BJ (cell line): ENCODE results near the gene COMMD6. TPM values are rescaled to one million over a fixed set of nuclear protein-coding genes. Genes with fewer than 3 reads are reported as not detected.

ENCODE experiments used
- CTCF ChIA-PET: fragments of 350-600 bp; formaldehyde crosslinking; extraction: SDS; loops from one replicate; lab custom pipeline; 2021; ENCODE audit warnings: antibody characterized with exemption, inconsistent platforms; lab: Yijun Ruan, JAX
- POLR2A ChIA-PET: fragments of 300-600 bp; sonication (Branson Sonifier 250); formaldehyde crosslinking; extraction: SDS; loops from one replicate; lab custom pipeline; 2021; ENCODE audit warnings: antibody characterized with exemption; lab: Charles Lee
- DNase-seq: peaks from one replicate; pipeline ENCODE4 v3.0.0-alpha.2; 2011; ENCODE audit warnings: low read depth
- H3K27me3 ChIP-seq: 2 replicates; pipeline ENCODE4 v1.6.0; 2011; ENCODE audit warnings: low read length; ENCODE audit not compliant: control insufficient read depth, insufficient read depth
- H3K36me3 ChIP-seq: 2 replicates; pipeline ENCODE4 v1.5.1; 2011; ENCODE audit warnings: low read length; ENCODE audit not compliant: control insufficient read depth, insufficient read depth
- H3K4me3 ChIP-seq: 2 replicates; pipeline ENCODE4 v1.5.1; 2011; ENCODE audit warnings: low read depth, mild to moderate bottlenecking, control low read depth, low read length
- CTCF ChIP-seq: IDR thresholded peaks from 2 replicates; pipeline ENCODE4 v1.5.1; 2011; ENCODE audit warnings: low read depth, mild to moderate bottlenecking, control low read depth, inconsistent platforms, low read length, moderate library complexity; ENCODE audit not compliant: insufficient read depth
- polyA plus RNA-seq: library from polyadenylated mRNA; depleted of rRNA; stranded (reverse); fragments of >200 nt; gene quantifications from 2 replicates; pipeline ENCODE4 v1.2.3, GENCODE V29; 2011

Gene COMMD6
- polyA plus RNA-seq, 1 experiment: 95.7 TPM

GRCh38 chr13:75482070-75482819, 55.4 kb downstream of the COMMD6 start, which contains the start of gene TBC1D4:
Gene TBC1D4 (minus strand): TSS chr13:75482169. CDS start chr13:75481767, 402 bp downstream.
- ChIA-PET CTCF (interaction anchor here (0.6 to 2.4 kb wide), 35 partner anchors 9 to 991 kb away, joined by 3 to 33 read pairs (median 4); partner anchors contain the start of gene UCHL3), POLR2A (interaction anchor here (0.6 kb wide), 1 partner anchor 90 kb away, joined by 4 read pairs; no protein-coding TSS in a partner anchor)
- TF ChIP-seq CTCF: peak; percentile 92
- DNase-seq: peak; percentile 62
- Histone ChIP-seq H3K36me3 (no peaks in the 10 kb centered on the region), H3K27me3 (no peaks in the 10 kb centered on the region), H3K4me3 (peak within 1 kb of the TSS; percentile 77)

GRCh38 chr13:75481176-75482069, 56.2 kb downstream of the COMMD6 start:
- Histone ChIP-seq H3K36me3 (no peaks in the 10 kb centered on the region), H3K4me3 (peak overlapping the region; percentile 77), H3K27me3 (no peaks in the 10 kb centered on the region)
- DNase-seq: no peak
- CTCF ChIA-PET: interaction anchor here (0.8 to 2.4 kb wide), 24 partner anchors 10 to 146 kb away, joined by 3 to 33 read pairs (median 5); partner anchors contain the start of gene UCHL3
- POLR2A ChIA-PET: interaction anchor here (0.6 kb wide), 1 partner anchor 89 kb away, joined by 4 read pairs; no protein-coding TSS in a partner anchor
- no peak for TF ChIP-seq CTCF

DNA sequence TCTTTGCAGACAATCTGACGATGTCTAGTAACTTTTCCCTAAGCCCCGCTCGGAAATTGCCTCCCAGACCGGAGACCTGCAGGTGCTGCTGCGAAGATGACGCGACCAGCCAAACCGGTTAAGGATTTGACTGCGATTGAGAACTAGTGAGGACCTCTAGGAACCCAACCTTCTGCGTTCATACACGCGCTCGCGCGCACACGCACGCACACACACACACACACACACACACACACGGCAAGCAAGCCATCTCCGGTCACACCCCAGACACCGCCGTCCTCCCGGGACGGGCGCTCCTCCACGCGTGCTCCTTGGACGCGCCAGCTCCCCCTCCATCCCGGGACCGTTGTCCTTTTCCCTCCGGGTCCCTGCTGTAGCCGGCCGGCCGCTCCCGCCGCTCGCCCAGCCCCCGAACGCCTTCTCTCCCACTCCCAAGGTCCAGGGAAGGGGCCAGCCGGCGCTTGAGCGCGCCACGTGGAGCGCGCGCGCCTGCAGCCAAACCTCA, 56.9 kb downstream of the COMMD6 start:
- DNase-seq: no peak
- no peaks in the 10 kb centered on the region for H3K27me3 ChIP-seq
- H3K36me3 ChIP-seq: no peaks in the 10 kb centered on the region
- no peak for TF ChIP-seq CTCF
- ChIA-PET CTCF (no interaction called here), POLR2A (no interaction called here)
- peak overlapping the region; percentile 77 for H3K4me3 ChIP-seq

GRCh38 chr13:75479102-75479740, 58.4 kb downstream of the COMMD6 start:
- POLR2A ChIA-PET: interaction anchor here (1.2 kb wide), 1 partner anchor 112 kb away, joined by 3 read pairs; no protein-coding TSS in a partner anchor
- no peak for TF ChIP-seq CTCF
- H3K27me3 ChIP-seq: no peaks in the 10 kb centered on the region
- H3K4me3 ChIP-seq: 0 out of 2 replicates have a peak overlapping the region, but pooled peaks have one; percentile 77
- DNase-seq: no peak
- no peaks in the 10 kb centered on the region for H3K36me3 ChIP-seq
- CTCF ChIA-PET: interaction anchor here (1.3 kb wide), 2 partner anchors 9 to 107 kb away, joined by 3 to 4 read pairs; no protein-coding TSS in a partner anchor
